HG03135 (cell line): ENCODE results near the gene PHC2.

ENCODE experiments used
- ATAC-seq: cut with Tn5 transposase; IDR thresholded peaks from one replicate; pipeline ENCODE4 v1.9.1; 2021; ENCODE audit warnings: mild to moderate bottlenecking, moderate library complexity; ENCODE audit not compliant: unreplicated experiment

Gene PHC2

DNA sequence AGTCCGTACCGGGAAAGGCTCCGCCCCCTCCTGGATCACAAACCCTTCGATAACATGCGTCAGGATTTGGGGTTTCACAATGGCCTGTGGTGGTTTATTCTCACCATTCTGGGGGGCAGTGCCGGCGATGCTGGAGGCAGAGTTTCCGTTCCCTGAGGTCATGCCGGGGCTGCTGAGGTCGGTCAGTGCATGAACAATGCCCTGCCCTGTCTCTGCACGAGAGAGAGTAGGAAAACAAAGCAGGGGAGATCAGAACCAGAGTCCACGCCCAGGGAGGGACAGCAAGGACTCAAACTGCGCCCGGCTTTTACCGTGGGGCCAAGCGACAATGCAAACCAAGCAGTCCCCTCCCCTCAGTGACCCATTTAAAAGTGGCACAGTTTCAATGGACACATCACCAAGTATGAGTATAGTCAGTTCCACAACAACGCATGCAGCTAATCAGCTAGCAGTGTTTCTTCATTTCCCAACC lies 96.8 kb downstream of the PHC2 start:
- no peak for ATAC-seq

DNA sequence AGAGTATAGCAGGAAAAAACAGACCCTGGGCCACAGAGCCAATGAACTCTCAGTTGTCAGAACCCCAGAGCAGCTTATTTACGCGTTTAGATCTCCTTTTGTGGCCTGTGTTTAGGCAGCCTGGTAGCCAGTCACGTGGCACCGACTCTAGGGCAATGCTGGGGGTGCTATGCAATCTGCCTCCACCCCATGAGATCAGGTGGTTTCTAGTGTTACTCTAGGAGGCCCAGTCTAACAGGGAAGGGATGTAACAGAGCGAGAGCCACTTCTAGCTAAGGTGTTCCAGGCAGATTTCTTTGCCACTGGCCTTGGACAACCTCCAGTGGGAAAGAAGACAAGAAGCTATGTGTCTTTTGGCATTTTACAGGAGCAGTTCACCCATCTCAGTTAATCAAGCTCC lies 98.0 kb downstream of the PHC2 start:
- no peak for ATAC-seq

DNA sequence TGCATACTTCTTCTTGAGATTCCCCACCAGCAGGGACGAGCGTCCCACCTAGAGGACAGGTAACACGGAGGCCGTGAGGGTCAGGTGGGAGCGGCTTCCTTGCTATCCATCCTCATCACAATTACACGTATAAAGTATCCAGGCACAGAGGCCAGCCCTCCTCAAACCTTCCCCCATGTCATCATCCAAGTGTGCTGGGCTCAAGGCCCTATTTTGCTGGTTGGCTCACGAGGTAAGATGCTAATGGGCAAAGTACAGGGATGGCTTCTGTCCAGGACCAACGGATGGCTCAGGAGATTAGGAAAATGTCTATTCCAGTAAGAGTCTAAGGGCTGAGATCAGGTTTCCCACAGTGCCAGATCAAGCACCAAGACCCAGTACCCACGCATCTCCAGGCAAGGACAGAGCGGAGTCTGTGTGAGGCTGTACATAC lies 98.5 kb downstream of the PHC2 start:
- no peak for ATAC-seq

DNA sequence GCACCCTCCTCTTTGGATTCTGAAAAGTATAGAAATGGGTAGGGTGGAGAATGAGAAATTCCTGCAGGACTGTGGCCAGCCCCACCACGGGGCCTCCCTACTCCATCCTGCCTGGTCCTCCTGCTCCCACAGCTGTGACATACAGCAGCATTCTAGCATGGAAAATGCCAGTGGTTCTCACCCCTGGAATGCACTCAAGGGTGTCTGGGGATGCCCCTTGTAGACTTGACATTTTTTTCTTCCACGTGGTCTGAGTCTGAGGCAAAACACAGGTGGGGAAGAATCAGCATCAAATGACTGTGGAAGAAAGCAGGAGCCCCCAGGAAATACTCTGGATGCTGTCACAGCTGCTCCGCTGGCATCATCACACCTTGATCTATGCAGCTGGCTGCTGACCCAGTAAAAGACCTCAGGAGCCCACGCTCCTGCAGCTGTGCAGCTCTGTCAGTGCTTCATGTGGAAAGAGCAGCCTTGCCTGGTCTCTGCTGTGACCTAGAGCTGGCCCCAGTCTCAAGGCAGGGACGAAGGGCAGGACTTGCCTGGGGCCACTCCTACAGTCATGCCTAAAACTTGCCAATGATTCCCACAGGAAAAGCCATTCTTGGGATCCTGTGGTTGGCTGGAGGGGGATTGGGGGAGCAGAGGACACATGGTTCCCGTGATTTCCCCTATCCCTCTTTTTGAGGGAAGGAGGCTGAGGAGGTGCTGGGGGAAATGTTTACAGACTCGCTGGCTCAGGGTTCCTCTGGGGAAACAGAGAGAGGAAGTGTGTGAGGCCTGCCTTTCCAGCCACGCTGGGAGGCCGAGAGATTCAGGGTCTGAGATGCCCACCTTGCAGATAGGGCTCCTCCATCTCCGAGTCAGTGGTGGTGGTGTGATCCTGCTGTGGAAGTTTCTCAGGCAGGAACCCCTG lies 99.2 kb downstream of the PHC2 start:
- ATAC-seq = no peak

DNA sequence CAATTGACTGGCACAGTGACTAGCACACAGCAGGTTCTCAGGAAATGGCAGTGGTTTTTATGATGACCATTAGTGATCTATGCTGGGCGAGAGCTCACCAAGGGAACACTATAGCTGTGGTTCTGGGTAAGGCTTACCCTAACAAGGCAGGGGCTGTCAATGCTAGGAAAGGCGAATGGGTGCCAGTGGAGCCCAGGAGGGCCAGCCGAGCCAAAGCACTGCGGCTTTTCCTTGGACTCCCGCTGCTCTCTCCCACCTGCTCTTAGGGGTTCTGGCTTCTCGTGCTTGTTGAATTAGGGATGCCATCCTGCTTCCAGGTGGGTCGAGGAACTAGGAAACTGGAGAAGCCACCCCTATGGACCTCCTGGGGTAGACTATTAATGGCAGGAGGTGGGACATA lies 100.0 kb downstream of the PHC2 start:
- ATAC-seq = no peak

DNA sequence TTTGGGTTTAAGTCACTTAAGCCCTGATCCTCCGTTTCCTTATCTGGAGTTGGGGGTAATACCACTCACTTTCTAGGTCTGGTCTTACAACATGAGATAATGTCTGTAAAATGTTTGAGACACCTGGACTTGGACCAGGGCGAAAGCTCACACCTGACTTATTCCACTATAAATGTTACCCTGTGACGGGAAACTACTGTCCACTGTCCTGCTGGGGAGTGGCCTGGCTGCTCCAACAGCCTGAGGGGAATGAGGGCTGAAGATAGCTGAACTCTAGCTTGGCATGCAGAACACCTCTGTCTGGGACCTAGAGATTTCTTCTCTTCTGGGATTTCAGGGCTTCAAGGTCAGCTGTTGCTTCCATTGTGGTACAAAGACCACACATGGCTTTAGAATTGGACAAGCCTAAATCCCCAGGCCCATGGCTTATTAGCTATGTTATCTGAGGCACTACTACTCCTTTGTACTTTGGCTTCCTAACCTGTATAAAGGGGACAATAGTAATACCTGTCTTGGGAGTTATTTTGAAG lies 100.5 kb downstream of the PHC2 start:
- no peak for ATAC-seq

DNA sequence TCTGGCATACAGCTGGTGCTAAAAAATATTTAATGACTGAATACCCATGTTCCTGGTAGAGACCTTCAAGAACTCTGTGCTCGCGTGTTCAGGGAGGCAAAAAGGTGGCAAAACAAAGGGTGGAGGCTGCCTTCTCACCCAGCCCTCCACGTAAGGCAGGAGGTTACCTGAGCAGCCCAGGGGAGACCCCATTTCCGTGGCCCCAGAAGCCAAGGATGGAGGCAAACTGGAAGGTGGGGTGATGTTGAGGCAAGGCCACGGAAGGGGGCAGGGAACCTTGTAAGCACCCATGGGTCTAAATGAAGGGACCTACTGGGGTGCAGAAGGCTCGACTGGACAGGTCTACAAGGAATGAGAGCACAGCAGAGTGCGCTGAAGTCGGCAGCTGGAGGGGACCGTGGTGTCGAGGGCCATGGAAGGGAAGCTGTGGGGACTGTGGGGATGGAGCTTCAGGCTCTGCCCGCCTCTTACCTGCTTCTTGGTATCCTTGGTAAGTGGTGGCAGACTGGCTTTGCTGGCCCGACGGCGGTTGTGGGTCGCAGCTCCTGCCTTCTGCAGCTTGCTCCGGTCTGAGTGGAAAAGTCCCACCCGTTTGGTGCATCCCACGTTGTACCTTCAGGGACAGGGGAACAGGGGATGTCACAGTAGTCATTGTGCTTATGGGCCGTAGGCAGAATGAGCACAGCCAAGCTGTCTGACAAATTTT lies 101.1 kb downstream of the PHC2 start:
- ATAC-seq = no peak

DNA sequence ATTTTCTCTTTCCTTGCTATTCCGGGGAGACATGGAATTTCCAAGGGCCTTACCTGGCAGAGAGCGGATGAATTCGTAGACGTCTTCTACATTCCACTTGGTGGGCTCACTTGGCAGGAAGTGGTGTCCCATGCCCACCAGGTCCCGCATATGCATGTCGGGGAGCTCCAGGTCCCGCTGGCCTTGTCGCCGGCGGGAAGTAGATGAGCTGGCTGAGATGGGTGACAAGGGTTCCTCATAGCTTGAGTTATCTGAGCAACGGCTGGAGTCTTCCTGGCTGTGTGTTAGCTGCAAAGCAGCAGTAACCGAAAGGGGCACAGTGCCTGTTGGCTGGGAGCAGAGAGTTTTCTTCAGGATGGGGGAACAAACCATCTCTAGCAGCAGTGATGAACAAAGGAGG lies 102.1 kb downstream of the PHC2 start:
- no peak for ATAC-seq

DNA sequence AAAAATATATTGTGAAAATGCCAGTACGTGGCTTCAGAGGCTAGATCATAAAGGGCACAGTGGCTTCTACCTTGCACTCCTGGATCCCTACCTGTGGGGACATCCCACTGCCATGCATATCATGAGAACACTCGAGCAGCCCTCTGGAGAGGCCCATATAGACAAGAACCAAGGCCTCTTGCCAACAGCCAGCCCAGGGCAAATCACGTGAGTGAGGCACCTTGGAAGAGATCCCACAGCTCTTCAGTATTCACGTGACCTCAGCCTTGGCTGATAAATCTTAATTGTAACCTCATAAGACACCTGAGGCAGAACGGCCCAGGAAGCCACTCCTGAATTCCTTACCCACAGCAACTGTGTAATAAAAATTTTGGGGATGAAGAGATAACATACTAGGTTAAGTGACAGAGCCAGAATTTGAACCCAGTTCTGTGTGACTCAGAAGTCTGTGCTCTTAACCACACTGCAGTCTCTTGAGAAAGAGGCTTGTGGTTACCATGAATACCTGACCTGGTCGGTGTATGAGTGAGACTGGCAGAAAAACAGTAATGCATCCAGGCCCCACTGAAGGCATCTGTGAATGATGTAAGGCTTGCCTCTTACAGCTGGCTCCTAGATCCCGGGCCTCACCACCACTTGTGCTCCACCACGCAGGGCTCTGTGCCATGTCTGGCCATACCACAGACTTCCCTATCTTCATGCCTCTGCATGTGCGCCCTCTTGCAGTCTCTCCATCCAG lies 103.1 kb downstream of the PHC2 start:
- no peak for ATAC-seq

DNA sequence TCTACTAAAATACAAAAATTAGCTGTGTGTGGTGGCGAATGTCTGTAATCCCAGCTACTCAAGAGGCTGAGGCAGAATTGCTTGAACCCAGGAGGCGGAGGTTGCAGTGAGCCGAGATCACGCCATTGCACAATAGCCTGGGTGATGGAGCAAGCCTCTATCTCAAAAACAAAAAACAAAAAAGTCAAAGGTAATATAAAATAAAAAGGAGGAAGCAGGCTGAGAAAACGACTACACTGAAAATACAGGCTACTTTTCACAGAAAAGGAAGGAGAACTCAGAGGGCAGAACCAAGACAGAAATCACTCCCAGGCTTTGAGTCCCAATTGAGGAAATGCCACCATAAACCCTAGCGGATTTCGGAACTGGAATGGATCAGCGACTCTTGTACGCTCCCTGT lies 104.1 kb downstream of the PHC2 start:
- ATAC-seq = no peak

DNA sequence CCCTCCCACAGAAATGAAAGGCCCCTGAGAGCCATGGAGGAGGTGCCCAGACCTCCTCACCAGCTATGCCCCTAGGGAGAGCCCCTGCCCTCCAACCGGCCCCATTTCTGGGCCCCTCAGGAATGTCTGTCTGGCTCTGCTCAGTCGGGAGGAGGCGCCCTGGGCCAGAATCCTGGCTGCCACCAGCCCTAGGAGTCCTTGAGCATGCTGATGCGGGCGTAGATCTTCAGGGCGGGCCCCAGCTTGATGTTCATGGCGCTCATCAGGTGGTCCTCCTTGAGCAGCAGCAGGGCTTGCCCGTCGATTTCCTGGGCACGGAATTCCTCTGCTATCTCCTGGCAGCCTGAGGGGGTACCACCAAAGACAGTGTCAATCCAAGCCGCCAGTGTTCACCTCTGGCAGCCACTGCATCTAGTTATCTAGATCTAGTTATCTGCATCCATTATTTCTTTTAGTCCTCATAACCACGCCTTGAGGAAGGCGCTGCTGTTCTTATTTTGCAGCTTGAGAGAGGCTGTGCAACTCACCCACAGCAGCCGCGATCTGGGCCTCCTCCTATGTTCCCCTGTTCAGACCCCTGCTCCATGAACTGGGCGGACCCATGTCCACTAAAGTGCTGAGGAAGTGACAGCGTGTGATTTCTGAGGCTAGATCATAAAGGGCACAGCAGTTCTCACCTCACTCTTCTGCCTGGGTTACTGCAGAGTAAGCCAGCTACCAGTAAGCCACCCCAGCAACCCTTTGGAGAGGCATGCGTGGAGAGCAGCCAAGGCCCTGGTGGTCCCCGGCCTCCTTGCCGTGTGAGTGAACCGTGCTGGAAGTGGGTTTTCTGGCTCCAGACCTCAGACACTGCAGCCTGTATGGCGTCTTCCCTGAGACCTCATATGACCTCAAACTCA lies 106.0 kb downstream of the PHC2 start:
- ATAC-seq = no peak

DNA sequence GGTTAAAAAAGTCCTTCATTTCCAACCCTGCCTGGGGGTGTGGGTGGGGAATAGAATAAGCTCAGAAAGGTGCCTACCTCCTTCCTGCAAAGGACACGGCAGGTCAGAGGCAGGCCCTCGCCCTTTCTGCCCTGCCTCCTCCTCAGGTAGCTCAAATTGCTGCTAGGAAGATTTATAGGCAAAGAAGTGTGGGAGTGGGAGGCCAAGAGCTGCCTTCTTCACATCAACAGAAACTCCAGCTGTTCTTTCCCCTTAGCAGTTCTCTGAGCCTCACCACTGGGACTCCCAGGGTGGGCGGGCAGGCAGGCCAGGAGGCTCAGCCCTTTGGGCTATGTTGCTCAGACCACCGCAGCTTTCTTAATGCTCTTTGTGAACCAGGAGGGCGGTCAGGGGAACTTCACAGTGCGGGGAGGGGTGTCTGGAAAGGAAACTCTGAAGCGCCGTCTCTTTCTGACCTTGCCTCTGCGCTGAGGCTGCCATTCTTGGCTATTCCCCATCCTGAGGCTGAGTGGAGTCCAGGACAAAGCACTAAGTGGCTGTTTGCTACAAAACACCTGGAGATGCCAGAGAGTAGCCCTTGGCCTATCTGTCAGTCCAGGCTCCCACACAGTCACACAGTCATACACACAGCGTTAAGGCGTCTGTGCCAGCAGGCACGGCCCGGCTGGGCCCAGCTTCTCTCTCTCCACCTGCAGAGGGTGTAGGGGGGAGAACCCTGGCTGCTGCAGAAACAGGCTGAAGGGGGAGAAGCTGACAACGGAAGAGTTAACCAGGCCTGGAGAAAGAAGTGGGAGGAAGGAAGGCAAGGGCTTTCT lies 107.0 kb downstream of the PHC2 start:
- ATAC-seq = no peak

DNA sequence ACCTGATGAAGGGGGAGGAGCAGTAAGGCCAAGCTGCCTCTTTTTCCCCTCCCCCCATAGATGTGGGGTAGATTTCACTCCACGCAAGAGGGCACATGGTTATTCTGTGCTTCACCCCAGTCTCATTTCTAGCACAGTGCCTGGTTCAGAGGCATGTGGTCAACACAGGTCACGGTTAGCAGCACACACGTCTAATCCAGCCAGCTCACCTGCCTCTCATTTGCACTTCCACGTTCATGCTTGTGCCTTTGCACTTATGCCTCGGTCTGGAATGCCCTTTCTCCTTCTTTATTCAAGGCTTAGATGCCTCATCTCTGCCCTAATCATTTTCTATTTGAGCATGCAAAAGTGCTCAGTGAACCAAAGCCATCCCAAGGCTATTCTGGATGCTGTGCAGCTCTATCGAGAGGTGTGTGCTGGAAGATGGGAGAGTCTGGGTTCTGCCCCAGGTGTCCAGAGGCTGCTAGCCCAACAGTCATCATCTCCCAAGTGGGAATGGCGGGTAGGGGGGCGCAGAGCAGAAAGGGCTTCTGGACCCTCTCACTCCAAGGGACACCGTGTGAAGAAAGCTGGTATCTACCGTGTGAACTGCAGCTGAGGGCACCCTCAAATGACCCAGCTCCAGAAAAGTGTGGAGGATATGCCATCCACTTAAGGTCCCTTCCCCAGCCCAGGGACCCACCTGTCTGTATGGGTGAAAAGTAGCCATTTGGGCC lies 107.9 kb downstream of the PHC2 start:
- no peak for ATAC-seq

DNA sequence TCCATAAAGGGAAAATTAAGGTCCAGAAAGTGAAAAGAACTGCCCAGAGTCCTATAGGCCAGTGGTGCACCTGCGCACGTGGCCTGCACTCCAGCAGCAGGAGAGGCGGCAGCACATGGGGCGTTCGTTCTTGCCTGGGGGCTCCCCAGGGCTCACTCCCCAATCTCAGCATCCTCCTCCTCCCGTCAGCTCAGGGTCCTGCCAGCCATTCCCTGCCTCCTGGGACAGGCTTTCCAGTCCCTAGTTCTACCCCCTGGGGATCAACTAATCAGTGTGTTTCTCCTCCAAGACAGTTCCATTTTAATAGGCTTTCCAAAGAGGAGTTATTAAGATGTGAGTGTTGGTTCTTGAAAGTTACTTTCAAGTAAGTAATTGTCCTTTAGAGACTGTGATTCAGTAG lies 108.8 kb downstream of the PHC2 start:
- ATAC-seq = no peak

DNA sequence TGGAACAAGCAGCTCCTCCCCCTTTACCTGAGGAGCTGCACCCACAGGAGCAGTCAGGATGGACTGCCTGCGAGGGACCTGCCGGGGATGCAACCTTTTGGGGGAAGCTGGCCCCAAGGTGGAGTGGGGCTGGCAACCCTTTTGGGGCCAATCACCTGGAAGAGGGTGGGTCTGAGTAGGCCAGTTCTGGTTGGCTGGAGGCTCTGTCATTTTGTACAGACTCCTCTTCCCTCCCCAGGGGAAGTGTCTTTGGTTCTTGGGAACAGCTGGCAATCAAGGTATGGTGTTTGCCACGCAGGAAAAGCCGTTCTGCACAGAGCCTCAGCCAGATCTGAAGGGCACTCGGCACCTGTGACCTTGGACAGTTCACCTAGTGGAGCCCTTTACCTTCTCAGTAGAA lies 109.7 kb downstream of the PHC2 start:
- no peak for ATAC-seq

DNA sequence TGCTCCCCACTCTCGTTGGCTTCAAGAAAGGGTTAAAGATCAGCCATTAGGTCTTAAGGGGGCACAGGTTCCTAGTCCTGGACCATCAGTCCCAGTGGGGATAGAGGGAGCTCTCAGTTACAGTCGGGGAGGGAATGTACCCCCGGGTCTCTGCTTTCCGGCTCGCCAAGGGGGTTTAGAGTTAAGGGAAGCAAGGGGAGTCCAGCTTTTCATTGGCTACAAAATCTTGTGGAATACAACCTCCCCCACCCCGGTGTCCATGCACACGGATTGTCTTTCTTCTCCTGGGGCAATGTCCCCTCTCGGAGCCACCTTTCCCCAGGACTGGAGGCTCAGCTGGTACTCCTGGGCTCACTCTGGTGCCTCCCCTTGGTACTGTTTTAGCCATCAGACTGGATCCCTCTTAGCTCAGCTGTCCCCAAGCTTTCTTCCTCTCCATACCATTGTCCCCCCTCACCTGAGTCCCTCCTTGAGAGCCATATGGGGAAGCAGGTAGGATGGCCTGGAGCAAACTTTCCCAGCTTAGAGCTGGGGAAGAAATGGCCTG lies 110.2 kb downstream of the PHC2 start, which contains the start of gene A3GALT2:
A3GALT2 (minus strand) TSS at position 480 of the 547 bp plus-strand sequence; CDS start at position 480, 0 bp downstream.
- ATAC-seq = no peak

DNA sequence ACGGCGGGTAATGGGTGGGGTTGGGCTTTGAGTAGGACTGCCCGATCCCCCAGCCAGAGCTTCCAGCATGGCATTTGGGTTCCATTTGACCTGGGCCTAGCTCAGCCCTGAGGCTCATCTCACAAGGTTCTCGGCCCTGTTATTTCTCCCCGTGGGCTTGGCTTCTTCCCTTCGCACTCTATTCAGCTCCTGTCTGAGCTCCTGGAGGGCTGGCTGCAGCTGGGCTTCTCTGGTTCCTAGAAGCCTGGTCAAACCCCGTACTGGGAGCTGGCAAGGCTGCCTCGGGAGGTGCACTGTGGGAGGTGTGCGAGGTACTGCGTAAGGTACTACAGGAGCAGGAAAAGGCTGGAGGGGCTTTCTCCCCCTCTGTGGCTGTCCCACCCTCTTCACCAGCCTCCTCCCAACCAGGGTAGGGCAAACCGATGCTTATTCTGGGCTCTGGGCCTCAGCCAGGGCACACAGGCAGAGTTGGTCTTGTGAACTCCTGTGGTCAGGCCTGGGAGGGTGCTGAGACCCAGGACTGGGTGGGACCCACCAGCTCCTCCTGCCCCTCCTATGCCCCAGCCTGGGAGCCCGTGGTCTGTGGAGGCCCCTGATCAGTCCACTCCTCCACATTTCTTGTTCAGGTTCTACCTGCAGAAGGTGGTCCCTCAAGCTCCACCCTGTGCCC lies 110.8 kb downstream of the PHC2 start:
- no peak for ATAC-seq
